GM23338 (cell line): Measurements from ENCODE around the gene ERP44. TPM values are rescaled to one million over a fixed set of nuclear protein-coding genes. Genes with fewer than 3 reads are reported as not detected.

Experiments
- POLR2AphosphoS5 ChIP-seq: IDR thresholded peaks from 2 replicates; pipeline ENCODE4 v1.6.1; 2016; ENCODE audit warnings: antibody characterized with exemption, low read depth
- REST ChIP-seq: IDR thresholded peaks from one replicate; pipeline ENCODE4 v1.6.1; 2018; ENCODE audit warnings: antibody characterized with exemption; ENCODE audit not compliant: unreplicated experiment
- STAT1 ChIP-seq: IDR thresholded peaks from one replicate; pipeline ENCODE4 v1.6.1; 2016; ENCODE audit warnings: antibody characterized with exemption; ENCODE audit not compliant: unreplicated experiment
- ZNF331 ChIP-seq: fragments of 250-450 bp; sonication (Bioruptor Pico); IDR thresholded peaks from 2 replicates; pipeline ENCODE4 v1.5.0; 2020; ENCODE audit warnings: low read depth, mild to moderate bottlenecking, moderate library complexity
- ZNF462 ChIP-seq: fragments of 250-450 bp; sonication (Bioruptor Pico); IDR thresholded peaks from 2 replicates; pipeline ENCODE4 v1.5.0; 2020; ENCODE audit warnings: mild to moderate bottlenecking, moderate library complexity
- polyA plus RNA-seq: library from polyadenylated mRNA; unstranded; fragments of >200 nt; fragmentation: Nextera tagmentation; extraction: Ambion mirVana; gene quantifications from 2 replicates; pipeline ENCODE4 v1.2.1, GENCODE V29; 2016
- total RNA-seq: library from RNA; depleted of rRNA; stranded (reverse); fragments of >200 nt; shearing (Covaris generic); gene quantifications from 2 replicates; pipeline ENCODE4 v1.2.3, GENCODE V29; 2014

ERP44 gene
- total and polyA plus RNA-seq, 2 experiments from 2014 or later: 13.0 to 24.1 TPM

GRCh38 chr9:100071271-100071670 is 27.5 kb downstream of the ERP44 start (continued):
- TF ChIP-seq ZNF462 (CRISPR knock-in tag) (no peak), REST (no peak), POLR2AphosphoS5 (no peak), STAT1 (no peak), ZNF331 (no peak)
